H1 (cell line): Measurements from ENCODE around the gene TBC1D10A. TPM values are rescaled to one million over a fixed set of nuclear protein-coding genes. Genes with fewer than 3 reads are reported as not detected.

ENCODE experiments used
- CTCF ChIA-PET: fragments of 300-600 bp; sonication (Branson Sonifier 250); formaldehyde crosslinking; loops from one replicate; lab custom pipeline; 2021; ENCODE audit not compliant: partially characterized antibody; lab: Charles Lee
- POLR2A ChIA-PET: fragments of 300-600 bp; sonication (Branson Sonifier 250); formaldehyde crosslinking; loops from one replicate; lab custom pipeline; 2021; ENCODE audit warnings: inconsistent platforms; ENCODE audit not compliant: partially characterized antibody; lab: Charles Lee
- DNase-seq, 2 experiments: peaks; one replicate each; pipeline versions ENCODE4 v3.0.0 to v3.0.0-alpha.2; 2010 to 2022; ENCODE audit warnings: low spot score in 2 of 2, low read depth in 1 of 2, mixed read lengths in 1 of 2
- FAIRE-seq: peaks from 2 replicates; lab custom pipeline; 2011; peaks lifted over from hg19 to GRCh38; lab: Jason Lieb, UNC
- H2AFZ ChIP-seq: 2 replicates; pipeline ENCODE4 v1.8.1; 2012; ENCODE audit warnings: low read length, inconsistent platforms
- H2AK5ac ChIP-seq: 2 replicates; pipeline ENCODE4 v1.6.1; 2013; ENCODE audit warnings: low read depth, low read length
- H2BK120ac ChIP-seq: replicated peaks from 2 replicates; pipeline ENCODE3; 2013; ENCODE audit warnings: low read depth, low read length, inconsistent platforms
- H2BK12ac ChIP-seq: 2 replicates; pipeline ENCODE4 v1.6.1; 2013; ENCODE audit warnings: low read depth, low read length
- H2BK15ac ChIP-seq: 2 replicates; pipeline ENCODE4 v1.6.1; 2013; ENCODE audit warnings: low read length
- H2BK20ac ChIP-seq: 2 replicates; pipeline ENCODE4 v1.6.1; 2013; ENCODE audit warnings: low read length
- H2BK5ac ChIP-seq: 2 replicates; pipeline ENCODE4 v1.6.1; 2013; ENCODE audit warnings: low read depth, low read length
- H3K14ac ChIP-seq: 2 replicates; pipeline ENCODE4 v1.6.1; 2013; ENCODE audit warnings: inconsistent platforms; ENCODE audit not compliant: insufficient read length
- H3K18ac ChIP-seq: 2 replicates; pipeline ENCODE4 v1.6.1; 2013; ENCODE audit warnings: low read length; ENCODE audit errors: extremely low read depth
- H3K23ac ChIP-seq: 2 replicates; pipeline ENCODE4 v1.6.1; 2013; ENCODE audit warnings: inconsistent platforms; ENCODE audit not compliant: insufficient read length
- H3K23me2 ChIP-seq: 2 replicates; pipeline ENCODE4 v1.6.1; 2013; ENCODE audit warnings: low read depth, low read length
- H3K27ac ChIP-seq: 2 replicates; pipeline ENCODE4 v1.6.1; 2011; ENCODE audit warnings: low read depth, low read length, inconsistent platforms
- H3K27me3 ChIP-seq, 4 experiments: replicated peaks in 1 of 4; 1 replicate in 1 of 4; 2 replicates in 3 of 4; pipeline versions ENCODE4 v1.6.1 to v1.8.1; 2011 to 2013; ENCODE audit warnings: low read length in 3 of 4, mild to moderate bottlenecking in 3 of 4, inconsistent platforms in 2 of 4, mixed read lengths in 2 of 4, moderate library complexity in 1 of 4; ENCODE audit not compliant: control insufficient read depth in 3 of 4, insufficient read depth in 3 of 4; ENCODE audit errors: extremely low read depth in 1 of 4
- H3K36me3 ChIP-seq, 4 experiments: 2 replicates each; pipeline versions ENCODE4 v1.6.1 to v1.8.1; 2011 to 2013; ENCODE audit warnings: mild to moderate bottlenecking in 4 of 4, low read length in 3 of 4, moderate library complexity in 2 of 4, control low read depth in 1 of 4, inconsistent platforms in 1 of 4; ENCODE audit not compliant: insufficient read depth in 4 of 4, control insufficient read depth in 2 of 4
- H3K4ac ChIP-seq: replicated peaks from 2 replicates; pipeline ENCODE3; 2013; ENCODE audit warnings: low read length, low read depth, mixed read lengths, inconsistent platforms; ENCODE audit not compliant: insufficient read length
- H3K4me1 ChIP-seq, 4 experiments: replicated peaks in 1 of 4; 1 replicate in 1 of 4; 2 replicates in 3 of 4; pipeline versions ENCODE4 v1.6.1 to v1.8.1; 2011 to 2013; ENCODE audit warnings: low read length in 3 of 4, inconsistent platforms in 2 of 4, mixed read lengths in 1 of 4; ENCODE audit not compliant: insufficient read depth in 4 of 4, control insufficient read depth in 3 of 4
- H3K4me2 ChIP-seq, 2 experiments: 2 replicates each; pipeline versions ENCODE4 v1.6.1 to v1.8.1; 2011 to 2013; ENCODE audit warnings: low read depth in 2 of 2, low read length in 2 of 2, control low read depth in 1 of 2, inconsistent platforms in 1 of 2, mild to moderate bottlenecking in 1 of 2; ENCODE audit not compliant: insufficient read depth in 1 of 2
- H3K4me3 ChIP-seq, 4 experiments: fragments of 200-600, 300-600 bp in 1 of 4; sonication (generic), shearing (Covaris generic), sonication (Bioruptor Twin) in 1 of 4; 2 replicates each; pipeline versions ENCODE4 v1.5.1 to v1.8.1; 2011 to 2016; ENCODE audit warnings: low read length in 4 of 4, low read depth in 3 of 4, control low read depth in 2 of 4, inconsistent platforms in 2 of 4, mild to moderate bottlenecking in 2 of 4, mixed read lengths in 1 of 4, moderate library complexity in 1 of 4; ENCODE audit not compliant: insufficient read depth in 2 of 4; ENCODE audit errors: extremely low read depth in 1 of 4
- H3K56ac ChIP-seq: replicated peaks from 2 replicates; pipeline ENCODE3; 2013; ENCODE audit warnings: low read depth, mild to moderate bottlenecking, mixed read lengths, low read length, inconsistent platforms; ENCODE audit not compliant: insufficient read length
- H3K79me1 ChIP-seq: 2 replicates; pipeline ENCODE4 v1.6.1; 2013; ENCODE audit warnings: low read depth, low read length, control low read depth
- H3K79me2 ChIP-seq, 2 experiments: 2 replicates each; pipeline versions ENCODE4 v1.6.1 to v1.8.1; 2012 to 2013; ENCODE audit warnings: low read length in 2 of 2, mild to moderate bottlenecking in 2 of 2, inconsistent platforms in 1 of 2; ENCODE audit not compliant: insufficient read depth in 2 of 2, control insufficient read depth in 1 of 2
- H3K9ac ChIP-seq, 4 experiments: replicated peaks in 1 of 4; 1 replicate in 1 of 4; 2 replicates in 3 of 4; pipeline versions ENCODE4 v1.6.1 to v1.8.1; 2011 to 2013; ENCODE audit warnings: low read depth in 3 of 4, low read length in 3 of 4, control low read depth in 2 of 4, mild to moderate bottlenecking in 2 of 4, moderate library complexity in 2 of 4, inconsistent platforms in 1 of 4; ENCODE audit errors: extremely low read depth in 1 of 4
- H3K9me3 ChIP-seq, 2 experiments: 2 replicates each; pipeline versions ENCODE4 v1.6.1 to v1.8.1; 2012 to 2013; ENCODE audit warnings: mild to moderate bottlenecking in 2 of 2, moderate library complexity in 2 of 2, control low read depth in 1 of 2, inconsistent platforms in 1 of 2, low read depth in 1 of 2, low read length in 1 of 2, mixed read lengths in 1 of 2; ENCODE audit not compliant: insufficient read depth in 2 of 2
- H4K20me1 ChIP-seq, 2 experiments: replicated peaks in 1 of 2; 2 replicates each; pipeline versions ENCODE3 to v1.8.1; 2011 to 2013; ENCODE audit warnings: inconsistent platforms in 2 of 2, low read length in 2 of 2, mild to moderate bottlenecking in 1 of 2; ENCODE audit not compliant: insufficient read depth in 2 of 2, control insufficient read depth in 1 of 2
- H4K5ac ChIP-seq: 2 replicates; pipeline ENCODE4 v1.6.1; 2013; ENCODE audit warnings: low read length, low read depth, mixed read lengths, inconsistent platforms; ENCODE audit not compliant: insufficient read length
- H4K8ac ChIP-seq: 2 replicates; pipeline ENCODE4 v1.8.0; 2013; ENCODE audit warnings: mild to moderate bottlenecking, moderate library complexity, low read length, inconsistent platforms; ENCODE audit not compliant: insufficient read depth; ENCODE audit errors: extremely low read depth
- H4K91ac ChIP-seq: replicated peaks from 2 replicates; pipeline ENCODE3; 2013; ENCODE audit warnings: low read length, mixed read lengths, inconsistent platforms; ENCODE audit not compliant: insufficient read length
- POU5F1 ChIP-seq: IDR thresholded peaks from 2 replicates; pipeline ENCODE4 v1.6.1; 2011; ENCODE audit warnings: low read depth, mild to moderate bottlenecking, low read length, moderate library complexity
- RAD21 ChIP-seq, 2 experiments: IDR thresholded peaks in 1 of 2; conservative IDR thresholded peaks in 1 of 2; 2 replicates each; pipeline ENCODE4 v1.6.1; 2011; ENCODE audit warnings: low read depth in 2 of 2, low read length in 2 of 2, improper control_type of control experiment in 1 of 2, inconsistent platforms in 1 of 2, mild to moderate bottlenecking in 1 of 2, moderate library complexity in 1 of 2
- WGBS, 2 experiments: shearing (Covaris generic) in 1 of 2; methylation state at CpG; one replicate each; pipeline versions ENCODE4 v1.1.6 to v1.1.7; 2013 to 2015; ENCODE audit warnings: low lambda C conversion rate in 2 of 2, mixed read lengths in 2 of 2, inconsistent platforms in 1 of 2, low coverage in 1 of 2, missing lambda C conversion rate in 1 of 2; ENCODE audit not compliant: insufficient replicate concordance in 2 of 2, insufficient coverage in 1 of 2, insufficient read length in 1 of 2; ENCODE audit errors: extremely low coverage in 1 of 2, missing lambda C conversion rate in 1 of 2; 5-methylcytosine and 5-hydroxymethylcytosine counted together
- polyA plus RNA-seq, 7 experiments: library from polyadenylated mRNA; depleted of rRNA in 3 of 7; stranded (reverse) in 5 of 7; unstranded in 2 of 7; fragments of >200 nt in 5 of 7; fragments of 200-250 nt in 2 of 7; gene quantifications; 1 replicate in 5 of 7; 2 replicates in 1 of 7; 4 replicates in 1 of 7; pipeline versions ENCODE4 v1.2.1 to v1.2.3, GENCODE V29; 2011 to 2013; ENCODE audit warnings: missing spikeins in 2 of 7, mixed read lengths in 2 of 7
- total RNA-seq: library from RNA; stranded (reverse); fragmentation: NEBNext Ultra II Directional; extraction: Animal tissue kit (Norgen Biotek cat#: 25700); gene quantifications from 2 replicates; pipeline ENCODE4 v1.2.1, GENCODE V29; 2021

The TBC1D10A gene
- total and polyA plus RNA-seq, 2 of the 8 experiments (the other 6 are each of a cell fraction or from before 2014, with no cell fraction given), result 5.4 to 7.0 TPM

GRCh38 chr22:30302810-30303138 lies 24.0 kb downstream of the TBC1D10A start:
- Histone ChIP-seq H3K4ac (no peak overlapping the region), H3K56ac (no peak overlapping the region), H3K4me3 (no peak overlapping the region), H3K14ac (no peak overlapping the region), H3K23me2 (no peaks in the 10 kb centered on the region), H3K23ac (no peak overlapping the region), H3K4me2 (no peak overlapping the region), H3K79me2 (no peaks in the 10 kb centered on the region), H3K27ac (no peak overlapping the region), H2BK5ac (no peak overlapping the region), H3K36me3 (no peaks in the 10 kb centered on the region), H4K91ac (no peak overlapping the region), H4K8ac (no peak overlapping the region), H3K79me1 (no peaks in the 10 kb centered on the region), H2BK120ac (no peak overlapping the region), H3K18ac (no peak overlapping the region), H3K9ac (no peak overlapping the region), H4K20me1 (no peaks in the 10 kb centered on the region), H2BK15ac (no peak overlapping the region), H3K9me3 (no peaks in the 10 kb centered on the region), H2AK5ac (no peak overlapping the region), H2BK20ac (no peak overlapping the region), H3K4me1 (no peaks in the 10 kb centered on the region; a peak in 1 of 7 replicates), H2BK12ac (no peak overlapping the region), H3K27me3 (no peaks in the 10 kb centered on the region), H4K5ac (no peak overlapping the region), H2AFZ (no peak overlapping the region)
- ChIA-PET POLR2A (interaction anchor here (0.7 to 1.0 kb wide), 2 partner anchors 15 to 54 kb away, joined by 3 read pairs; partner anchors contain the start of genes CCDC157 and SF3A1), CTCF (interaction anchor here (0.8 to 4.9 kb wide), 6 partner anchors 13 to 65 kb away, joined by 3 to 48 read pairs (median 4); partner anchors contain the start of genes CASTOR1 and TBC1D10A)
- TF ChIP-seq POU5F1 (no peak), RAD21 (IDR thresholded peaks at IDR 0.05 in 1 of 2, conservative IDR thresholded peaks at IDR 0.05 in 1 of 2; ENCODE audit: low read depth in 2 of 2, low read length in 2 of 2) (no peak)
- 79% methylated on average over 5 of the region's 5 CpGs; no CpG with 5 or more reads in 1 of the 2 experiments for WGBS, 2 experiments
- FAIRE-seq (no peak), DNase-seq (no peak)
